HepG2 (cell line): Measurements from ENCODE around the gene TSC22D1. TPM values are rescaled to one million over a fixed set of nuclear protein-coding genes. Genes with fewer than 3 reads are reported as not detected.

Source experiments
- ATAC-seq: fragments of 200-7000 bp; cut with Tn5 transposase; 3 replicates; pipeline ENCODE4 v1.9.1; 2020; ENCODE audit warnings: mild to moderate bottlenecking, moderate library complexity
- BruUV-seq: library from RNA; stranded (reverse); fragments of 400-500 nt; replicated peaks from 2 replicates; lab custom pipeline; 2021; lab: Mats Ljungman, UMichigan
- CTCF ChIA-PET: fragments of 300-600 bp; formaldehyde crosslinking; extraction: SDS; loops from one replicate; lab custom pipeline; 2021; ENCODE audit warnings: low total read pairs, inconsistent platforms, low intra/inter-chr PET ratio; lab: Yijun Ruan, JAX
- POLR2A ChIA-PET: fragments of 350-600 bp; sonication (Branson Sonifier 250); formaldehyde crosslinking; loops from one replicate; lab custom pipeline; 2020; ENCODE audit warnings: antibody characterized with exemption, inconsistent platforms; lab: Yijun Ruan, JAX
- DNase-seq: peaks from one replicate; pipeline ENCODE4 v3.0.0-alpha.2; 2015; ENCODE audit warnings: low spot score
- FAIRE-seq: peaks from 3 replicates; lab custom pipeline; 2011; peaks lifted over from hg19 to GRCh38; lab: Jason Lieb, UNC
- H2AFZ ChIP-seq: one replicate; pipeline ENCODE4 v1.6.1; 2011; ENCODE audit warnings: low read length, inconsistent platforms
- H3K27ac ChIP-seq: fragments of 300-600 bp; 3 replicates; pipeline ENCODE4 v1.8.0; 2011; ENCODE audit warnings: mixed run types, mild to moderate bottlenecking, mixed read lengths, low read length, inconsistent platforms; ENCODE audit not compliant: insufficient read depth; ENCODE audit errors: extremely low read length
- H3K27me3 ChIP-seq, 2 experiments: fragments of 200-600 bp in 1 of 2; 2 replicates in 1 of 2; 3 replicates in 1 of 2; pipeline versions ENCODE4 v1.6.0 to v1.8.0; 2011; ENCODE audit warnings: low read length in 2 of 2, mild to moderate bottlenecking in 2 of 2, moderate library complexity in 2 of 2, inconsistent platforms in 1 of 2; ENCODE audit not compliant: insufficient read depth in 2 of 2, control insufficient read depth in 1 of 2
- H3K36me3 ChIP-seq, 2 experiments: fragments of 200-600 bp in 1 of 2; replicated peaks in 1 of 2; 2 replicates in 1 of 2; 3 replicates in 1 of 2; pipeline versions ENCODE4 v1.5.1 to v1.8.0; 2011; ENCODE audit warnings: low read length in 2 of 2, inconsistent platforms in 1 of 2; ENCODE audit not compliant: insufficient read depth in 2 of 2, control insufficient read depth in 1 of 2
- H3K4me1 ChIP-seq: 2 replicates; pipeline ENCODE4 v1.5.1; 2012; ENCODE audit warnings: low read length, inconsistent platforms; ENCODE audit not compliant: insufficient read depth
- H3K4me2 ChIP-seq: 2 replicates; pipeline ENCODE4 v1.6.0; 2011; ENCODE audit warnings: low read depth, low read length, inconsistent platforms
- H3K4me3 ChIP-seq, 3 experiments: fragments of 200-600 bp in 1 of 3; sonication (generic), shearing (Covaris generic) in 1 of 3; replicated peaks in 1 of 3; 2 replicates each; pipeline ENCODE4 v1.5.1; 2011 to 2016; ENCODE audit warnings: low read length in 3 of 3, inconsistent platforms in 2 of 3, low read depth in 2 of 3, mild to moderate bottlenecking in 2 of 3, control low read depth in 1 of 3, mixed read lengths in 1 of 3; ENCODE audit not compliant: insufficient read depth in 1 of 3
- H3K79me2 ChIP-seq: one replicate; pipeline ENCODE4 v1.6.1; 2011; ENCODE audit warnings: low read length, inconsistent platforms; ENCODE audit not compliant: insufficient read depth
- H3K9ac ChIP-seq: 2 replicates; pipeline ENCODE4 v1.6.0; 2011; ENCODE audit warnings: mild to moderate bottlenecking, low read depth, low read length, inconsistent platforms; ENCODE audit not compliant: insufficient read depth
- H3K9me3 ChIP-seq: 2 replicates; pipeline ENCODE4 v1.5.1; 2012; ENCODE audit warnings: mild to moderate bottlenecking, low read length
- H4K20me1 ChIP-seq: 2 replicates; pipeline ENCODE4 v1.6.0; 2011; ENCODE audit warnings: inconsistent platforms, mild to moderate bottlenecking, low read length, moderate library complexity; ENCODE audit not compliant: insufficient read depth
- BRF2 ChIP-seq: sonication (generic); formaldehyde crosslinking; IDR thresholded peaks from 2 replicates; pipeline ENCODE4 v1.8.1; 2022; ENCODE audit warnings: mild to moderate bottlenecking, missing genetic modification reagents
- CTCF ChIP-seq: sonication (generic); formaldehyde crosslinking; IDR thresholded peaks from 2 replicates; pipeline ENCODE4 v1.5.0; 2020; ENCODE audit warnings: mild to moderate bottlenecking, missing genetic modification reagents, moderate library complexity
- ETS1 ChIP-seq: sonication (generic); formaldehyde crosslinking; IDR thresholded peaks from 2 replicates; pipeline ENCODE4 v1.4.0; 2020; ENCODE audit warnings: missing genetic modification reagents
- IRF2 ChIP-seq: IDR thresholded peaks from 2 replicates; pipeline ENCODE4 v1.6.1; 2018; ENCODE audit warnings: missing genetic modification reagents, missing compliant biosample characterization
- SKI ChIP-seq: fragments of 450-650 bp; IDR thresholded peaks from one replicate; pipeline ENCODE4 v1.6.1; 2018; ENCODE audit warnings: mild to moderate bottlenecking; ENCODE audit not compliant: partially characterized antibody
- STAG1 ChIP-seq: sonication (generic); formaldehyde crosslinking; IDR thresholded peaks from 2 replicates; pipeline ENCODE4 v1.4.0; 2020; ENCODE audit warnings: missing genetic modification reagents
- TIGD3 ChIP-seq: sonication (generic); formaldehyde crosslinking; IDR thresholded peaks from 2 replicates; pipeline ENCODE4 v1.5.1; 2020; ENCODE audit warnings: mild to moderate bottlenecking, missing genetic modification reagents, borderline replicate concordance
- ZBTB20 ChIP-seq: sonication (generic); formaldehyde crosslinking; IDR thresholded peaks from 2 replicates; pipeline ENCODE4 v1.8.1; 2023; ENCODE audit warnings: missing genetic modification reagents, low read depth, mild to moderate bottlenecking, borderline replicate concordance
- ZNF274 ChIP-seq: sonication (generic); formaldehyde crosslinking; IDR thresholded peaks from 2 replicates; pipeline ENCODE4 v1.5.1; 2020; ENCODE audit warnings: mild to moderate bottlenecking, missing genetic modification reagents
- ZNF589 ChIP-seq: sonication (generic); formaldehyde crosslinking; conservative IDR thresholded peaks from 2 replicates; pipeline ENCODE4 v1.8.0; 2022; ENCODE audit warnings: mild to moderate bottlenecking, moderate library complexity, missing genetic modification reagents
- ZNF746 ChIP-seq: sonication (generic); formaldehyde crosslinking; IDR thresholded peaks from 2 replicates; pipeline ENCODE4 v1.8.0; 2022; ENCODE audit warnings: mild to moderate bottlenecking, missing genetic modification reagents
- ZNF841 ChIP-seq: sonication (generic); formaldehyde crosslinking; IDR thresholded peaks from 2 replicates; pipeline ENCODE4 v1.8.1; 2023; ENCODE audit warnings: missing genetic modification reagents, borderline replicate concordance
- ZNF883 ChIP-seq: sonication (generic); formaldehyde crosslinking; IDR thresholded peaks from 2 replicates; pipeline ENCODE4 v1.5.1; 2020; ENCODE audit warnings: mild to moderate bottlenecking, missing genetic modification reagents; ENCODE audit errors: not compliant biosample characterization
- WGBS: methylation state at CpG from one replicate; pipeline ENCODE4 v1.1.6; 2017; ENCODE audit warnings: low lambda C conversion rate; 5-methylcytosine and 5-hydroxymethylcytosine counted together
- in situ Hi-C: cut with HindIII; loops from 2 replicates; pipeline ENCODE4 v1.10.0; 2017; ENCODE audit warnings: low pct_unique_long_range_greater_than_20kb; ENCODE audit not compliant: extremely low pct_ligation_motif_present
- intact Hi-C: fragments of 100-400 bp; cut with micrococcal nuclease; formaldehyde crosslinking; loops from one replicate; pipeline ENCODE4 v1.10.0; 2022; ENCODE audit not compliant: unreplicated experiment
- polyA plus RNA-seq, 8 experiments: library from polyadenylated mRNA; depleted of rRNA in 3 of 8; stranded (reverse) in 7 of 8; unstranded in 1 of 8; fragments of >200 nt; fragmentation: Illumina TruSeq in 4 of 8; extraction: Trizol in 4 of 8; gene quantifications; 2 replicates each; pipeline versions ENCODE4 v1.2.1 to v1.2.3, GENCODE V29; 2011 to 2016; ENCODE audit warnings: low read depth in 4 of 8, missing spikeins in 1 of 8, mixed read lengths in 1 of 8; ENCODE audit not compliant: insufficient read depth in 1 of 8
- total RNA-seq, 5 experiments: library from RNA; depleted of rRNA; stranded (reverse); fragments of >200 nt; fragmentation: Illumina TruSeq; extraction: Trizol; gene quantifications; 2 replicates each; pipeline ENCODE4 v1.2.3, GENCODE V29; 2016; ENCODE audit warnings: low read depth in 1 of 5

Gene TSC22D1
- total and polyA plus RNA-seq, 2 of the 13 experiments (the other 11 are each of a cell fraction or from before 2014, with no cell fraction given), result 18.4 to 35.7 TPM

GRCh38 chr13:44411841-44412240 is 164.3 kb downstream of the TSC22D1 start (continued):
- TF ChIP-seq BRF2 (CRISPR knock-in tag) (no peak), TIGD3 (CRISPR knock-in tag) (no peak)

- Histone ChIP-seq H3K4me2 (peak overlapping the region; percentile 29; the same call in 1 of the 2 replicates), H3K27ac (no peak overlapping the region), H3K27me3 (no peaks in the 10 kb centered on the region; a peak in 2 of 5 replicates), H3K36me3 (no peaks in the 10 kb centered on the region), H3K4me3 (no peak overlapping the region), H3K4me1 (peaks cover 41% of the 10 kb centered on the region), H2AFZ (no peak overlapping the region), H3K79me2 (no peaks in the 10 kb centered on the region), H4K20me1 (no peaks in the 10 kb centered on the region), H3K9ac (no peak overlapping the region), H3K9me3 (no peaks in the 10 kb centered on the region)
- in situ Hi-C loops, result no loop called here
- no TSS peak for BruUV-seq
- peak; percentile 54 for FAIRE-seq
- POLR2A ChIA-PET, result no interaction called here
- CTCF ChIA-PET, result no interaction called here
- 36% methylated on average over 6 of the region's 6 CpGs for WGBS
- no peak for DNase-seq
- peak; percentile 57 for ATAC-seq
- intact Hi-C loops, result no loop called here
- TF ChIP-seq IRF2 (CRISPR knock-in tag) (no peak), ZNF589 (CRISPR knock-in tag) (no peak), ZNF841 (no peak), BRF2 (CRISPR knock-in tag) (no peak), ZNF746 (CRISPR knock-in tag) (no peak), SKI (no peak), CTCF (CRISPR knock-in tag) (peak; percentile 44; the same call in 1 of the 2 replicates), ZNF883 (CRISPR knock-in tag) (no peak), ZNF274 (CRISPR knock-in tag) (no peak), ZBTB20 (CRISPR knock-in tag) (no peak), STAG1 (peak; percentile 40), ETS1 (CRISPR knock-in tag) (no peak)
These were observed 165.7 kb downstream of the TSC22D1 start for GRCh38 chr13:44410328-44410859.
